Daoy (cell line): ENCODE data around the gene EEA1. TPM values are rescaled to one million over a fixed set of nuclear protein-coding genes. Genes with fewer than 3 reads are reported as not detected.

ENCODE experiments used
- total RNA-seq: library from RNA; depleted of rRNA; stranded (reverse); fragments of >200 nt; shearing (Covaris generic); gene quantifications from 2 replicates; pipeline ENCODE4 v1.2.3, GENCODE V29; 2014; rRNA removed

EEA1 gene
- total RNA-seq, 1 experiment from 2014 or later, result 10.6 TPM

Other genes starting within 250 kb of the EEA1 start
- gene PLEKHG7, start 226.3 kb downstream of the EEA1 start, total RNA-seq, result not detected in 2 replicates